ENCODE data around the gene GRIN3B. TPM values are rescaled to one million over a fixed set of nuclear protein-coding genes. Genes with fewer than 3 reads are reported as not detected.
A peak's percentile ranks its signal among the peaks of the same experiment; 100 is the strongest.

Gene GRIN3B
- polyA plus RNA-seq, 1 experiment = 0.38 TPM

- H3K4me3 ChIP-seq (ENCODE audit: low read depth, low read length) = no peak overlapping the region
- H3K27me3 ChIP-seq (ENCODE audit: control insufficient read depth, insufficient read depth, low read length) = peaks cover 28% of the 10 kb centered on the region
- DNase-seq (ENCODE audit: low read depth, low spot score) = no peak
- no peak overlapping the region for H3K27ac ChIP-seq (ENCODE audit: low read depth, low read length)
- ChIA-PET CTCF (no interaction called here), POLR2A (no interaction called here)
- TF ChIP-seq CTCF (IDR thresholded peaks at IDR 0.05; ENCODE audit: low read depth, low read length) = no peak
- peaks cover 7% of the 10 kb centered on the region; the same call in 1 of the 2 replicates for H3K9me3 ChIP-seq (ENCODE audit: control insufficient read depth, insufficient read depth, low read length)
Observed at GRCh38 chr19:994516-994915, 5.7 kb upstream of the GRIN3B start.

GRCh38 chr19:995051-995827, 5.0 kb upstream of the GRIN3B start:
- CTCF ChIA-PET = no interaction called here
- POLR2A ChIA-PET = no interaction called here
- no peak for TF ChIP-seq CTCF (IDR thresholded peaks at IDR 0.05; ENCODE audit: low read depth, low read length)
- DNase-seq (ENCODE audit: low read depth, low spot score) = no peak
- H3K27me3 ChIP-seq (ENCODE audit: control insufficient read depth, insufficient read depth, low read length) = peaks cover 29% of the 10 kb centered on the region
- no peak overlapping the region for H3K4me3 ChIP-seq (ENCODE audit: low read depth, low read length)
- H3K27ac ChIP-seq (ENCODE audit: low read depth, low read length) = no peak overlapping the region
- peaks cover 7% of the 10 kb centered on the region; the same call in 1 of the 2 replicates for H3K9me3 ChIP-seq (ENCODE audit: control insufficient read depth, insufficient read depth, low read length)

DNA sequence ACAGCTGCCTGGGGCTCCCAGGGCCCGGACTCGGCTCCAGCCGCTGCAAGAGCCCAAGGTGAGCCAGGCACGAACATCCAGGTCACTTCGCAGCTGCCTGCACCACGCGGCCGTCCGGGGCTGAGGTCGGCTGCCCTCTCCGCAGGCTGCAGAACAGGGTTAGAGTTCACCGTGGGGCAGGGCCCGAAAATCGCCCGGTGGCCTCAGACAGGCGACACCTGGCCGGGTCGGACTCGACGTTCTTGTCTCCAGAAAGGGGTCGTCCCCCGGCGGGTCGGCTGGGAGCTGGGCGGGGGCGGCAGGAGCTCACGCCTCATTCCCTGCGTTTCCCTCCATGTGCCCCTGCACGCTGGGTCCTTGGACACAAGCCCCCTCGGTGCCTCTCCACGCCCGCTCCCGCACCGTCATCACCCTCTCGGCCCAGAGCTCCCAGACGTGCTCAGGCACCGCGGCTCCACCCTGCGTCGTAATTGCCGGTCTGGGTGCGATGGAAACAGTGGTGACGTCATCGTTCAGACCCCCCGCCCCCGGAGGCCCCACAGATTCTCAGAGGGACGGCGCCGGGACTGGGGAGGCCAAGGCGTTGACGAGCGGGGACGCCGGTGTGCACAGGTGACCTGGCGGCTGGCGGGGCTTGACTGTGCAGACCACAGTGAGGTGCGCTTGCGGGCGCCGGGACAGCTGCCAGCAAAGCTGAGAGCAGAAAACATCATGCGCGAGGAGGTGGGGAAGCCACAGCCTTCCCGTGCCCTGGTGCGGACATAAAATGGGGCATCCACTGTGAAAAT, 4.0 kb upstream of the GRIN3B start:
- Histone ChIP-seq H3K27ac (ENCODE audit: low read depth, low read length) (no peak overlapping the region), H3K9me3 (ENCODE audit: control insufficient read depth, insufficient read depth, low read length) (no peaks in the 10 kb centered on the region; the same call in 1 of the 2 replicates), H3K4me3 (ENCODE audit: low read depth, low read length) (peak overlapping the region; percentile 41), H3K27me3 (ENCODE audit: control insufficient read depth, insufficient read depth, low read length) (peaks cover 34% of the 10 kb centered on the region)
- TF ChIP-seq CTCF (IDR thresholded peaks at IDR 0.05; ENCODE audit: low read depth, low read length) = no peak
- POLR2A ChIA-PET = interaction anchor here (0.5 kb wide), 1 partner anchor 197 kb away, joined by 3 read pairs; no protein-coding TSS in a partner anchor
- DNase-seq (ENCODE audit: low read depth, low spot score) = no peak
- CTCF ChIA-PET = interaction anchor here (0.6 to 1.0 kb wide), 2 partner anchors 72 to 198 kb away, joined by 4 to 8 read pairs; no protein-coding TSS in a partner anchor

- DNase-seq (ENCODE audit: low read depth, low spot score) = no peak
- H3K27ac ChIP-seq (ENCODE audit: low read depth, low read length) = no peak overlapping the region
- no peaks in the 10 kb centered on the region; the same call in 1 of the 2 replicates for H3K9me3 ChIP-seq (ENCODE audit: control insufficient read depth, insufficient read depth, low read length)
- POLR2A ChIA-PET = interaction anchor here (0.6 kb wide), 1 partner anchor 79 kb away, joined by 3 read pairs; no protein-coding TSS in a partner anchor
- H3K4me3 ChIP-seq (ENCODE audit: low read depth, low read length) = no peak overlapping the region
- TF ChIP-seq CTCF (IDR thresholded peaks at IDR 0.05; ENCODE audit: low read depth, low read length) = no peak
- CTCF ChIA-PET = no interaction called here
- peaks cover 37% of the 10 kb centered on the region for H3K27me3 ChIP-seq (ENCODE audit: control insufficient read depth, insufficient read depth, low read length)
Observed at GRCh38 chr19:998064-998463, 2.2 kb upstream of the GRIN3B start.

DNA sequence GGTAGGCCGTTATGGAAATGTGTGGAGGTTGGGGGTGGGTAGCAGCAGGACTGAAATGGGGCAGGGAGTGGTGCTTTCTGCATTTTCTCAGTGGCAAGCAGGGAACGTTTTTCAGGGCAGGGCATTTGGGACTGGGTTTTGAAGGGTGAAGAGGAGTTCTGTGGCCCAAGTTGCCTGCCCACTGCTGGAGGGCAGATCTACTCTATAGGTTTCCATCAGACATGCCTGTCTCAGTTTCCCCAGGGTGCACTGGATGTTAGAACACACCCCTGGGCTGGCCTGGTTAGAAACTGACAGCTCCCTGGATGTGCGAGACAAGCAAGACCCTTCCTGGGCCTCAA, 870 bp upstream of the GRIN3B start:
- POLR2A ChIA-PET = interaction anchor here (0.6 kb wide), 2 partner anchors 19 to 248 kb away, joined by 3 to 5 read pairs; no protein-coding TSS in a partner anchor
- no peak for TF ChIP-seq CTCF (IDR thresholded peaks at IDR 0.05; ENCODE audit: low read depth, low read length)
- no peak for DNase-seq (ENCODE audit: low read depth, low spot score)
- Histone ChIP-seq H3K4me3 (ENCODE audit: low read depth, low read length) (no peak overlapping the region), H3K9me3 (ENCODE audit: control insufficient read depth, insufficient read depth, low read length) (peaks cover under 1% of the 10 kb centered on the region; the same call in 1 of the 2 replicates), H3K27me3 (ENCODE audit: control insufficient read depth, insufficient read depth, low read length) (peaks cover 37% of the 10 kb centered on the region), H3K27ac (ENCODE audit: low read depth, low read length) (no peak overlapping the region)
- CTCF ChIA-PET = no interaction called here

Measured in AG04450 (cell line).